IMR-90 (cell line): ENCODE data around the gene MAP2K2. TPM values are rescaled to one million over a fixed set of nuclear protein-coding genes. Genes with fewer than 3 reads are reported as not detected.

Experiments used
- ATAC-seq: fragments of 200-7000 bp; cut with Tn5 transposase; 2 replicates; pipeline ENCODE4 v1.9.1; 2020; ENCODE audit warnings: low read depth, mild to moderate bottlenecking, moderate library complexity
- BruUV-seq: library from RNA; stranded (reverse); fragments of 400-500 nt; replicated peaks from 2 replicates; lab custom pipeline; 2021; lab: Mats Ljungman, UMichigan
- CTCF ChIA-PET: fragments of 300-600 bp; formaldehyde crosslinking; extraction: SDS; loops from one replicate; lab custom pipeline; 2021; ENCODE audit warnings: antibody characterized with exemption; lab: Yijun Ruan, JAX
- POLR2A ChIA-PET: fragments of 300-600 bp; sonication (Branson Sonifier 250); formaldehyde crosslinking; loops from one replicate; lab custom pipeline; 2022; ENCODE audit warnings: antibody characterized with exemption; ENCODE audit not compliant: unreplicated experiment; lab: Charles Lee
- DNase-seq: peaks from one replicate; pipeline ENCODE4 v3.0.0; 2013
- H2AFZ ChIP-seq: replicated peaks from 2 replicates; pipeline ENCODE3; 2013; ENCODE audit warnings: low read length, mild to moderate bottlenecking; ENCODE audit not compliant: poor library complexity
- H2AK5ac ChIP-seq: 2 replicates; pipeline ENCODE4 v1.6.1; 2013; ENCODE audit warnings: low read depth, low read length, inconsistent platforms
- H2AK9ac ChIP-seq: replicated peaks from 2 replicates; pipeline ENCODE3; 2013; ENCODE audit warnings: mild to moderate bottlenecking, low read depth, low read length, moderate library complexity; ENCODE audit not compliant: poor library complexity
- H2BK120ac ChIP-seq: 2 replicates; pipeline ENCODE4 v1.6.1; 2013; ENCODE audit warnings: low read depth, low read length, inconsistent platforms
- H2BK15ac ChIP-seq: 3 replicates; pipeline ENCODE4 v1.6.1; 2013; ENCODE audit warnings: low read depth, low read length, inconsistent platforms
- H2BK20ac ChIP-seq: 2 replicates; pipeline ENCODE4 v1.6.1; 2013; ENCODE audit warnings: low read depth, mild to moderate bottlenecking, inconsistent platforms, low read length, moderate library complexity
- H2BK5ac ChIP-seq: 2 replicates; pipeline ENCODE4 v1.6.1; 2013; ENCODE audit warnings: mild to moderate bottlenecking, low read depth, low read length, inconsistent platforms; ENCODE audit not compliant: poor library complexity, severe bottlenecking
- H3K14ac ChIP-seq: replicated peaks from 2 replicates; pipeline ENCODE4 v1.6.1; 2013; ENCODE audit warnings: low read depth, low read length, inconsistent platforms
- H3K18ac ChIP-seq: 2 replicates; pipeline ENCODE4 v1.6.1; 2013; ENCODE audit warnings: low read depth, low read length, control low read depth
- H3K23ac ChIP-seq: 2 replicates; pipeline ENCODE4 v1.6.1; 2013; ENCODE audit warnings: low read depth, low read length, inconsistent platforms
- H3K27ac ChIP-seq: 2 replicates; pipeline ENCODE4 v1.5.1; 2013; ENCODE audit warnings: mild to moderate bottlenecking, control low read depth, low read length; ENCODE audit not compliant: insufficient read depth
- H3K27me3 ChIP-seq: 2 replicates; pipeline ENCODE4 v1.6.1; 2013; ENCODE audit warnings: low read length; ENCODE audit not compliant: control insufficient read depth, insufficient read depth
- H3K36me3 ChIP-seq: 2 replicates; pipeline ENCODE4 v1.6.1; 2013; ENCODE audit warnings: low read length, mixed read lengths; ENCODE audit not compliant: control insufficient read depth, insufficient read depth
- H3K4ac ChIP-seq: 2 replicates; pipeline ENCODE4 v1.6.1; 2013; ENCODE audit warnings: low read depth, low read length, inconsistent platforms
- H3K4me1 ChIP-seq: 2 replicates; pipeline ENCODE4 v1.6.1; 2013; ENCODE audit warnings: low read length, mixed read lengths; ENCODE audit not compliant: control insufficient read depth, insufficient read depth
- H3K4me2 ChIP-seq: 2 replicates; pipeline ENCODE4 v1.6.1; 2013; ENCODE audit warnings: low read depth, mild to moderate bottlenecking, control low read depth, low read length, moderate library complexity
- H3K4me3 ChIP-seq: 2 replicates; pipeline ENCODE4 v1.5.1; 2013; ENCODE audit warnings: low read depth, mild to moderate bottlenecking, control low read depth, low read length, moderate library complexity; ENCODE audit not compliant: insufficient read depth
- H3K56ac ChIP-seq: 2 replicates; pipeline ENCODE4 v1.6.1; 2013; ENCODE audit warnings: low read length, inconsistent platforms; ENCODE audit not compliant: insufficient read depth; ENCODE audit errors: extremely low read depth
- H3K79me1 ChIP-seq, 2 experiments: 2 replicates each; pipeline ENCODE4 v1.6.1; 2013; ENCODE audit warnings: low read length in 2 of 2, inconsistent platforms in 1 of 2, low read depth in 1 of 2
- H3K9ac ChIP-seq: 2 replicates; pipeline ENCODE4 v1.6.1; 2013; ENCODE audit warnings: low read depth, low read length, control low read depth
- H3K9me1 ChIP-seq: 2 replicates; pipeline ENCODE4 v1.6.1; 2013; ENCODE audit warnings: low read length, inconsistent platforms; ENCODE audit not compliant: insufficient read depth
- H3K9me3 ChIP-seq: 2 replicates; pipeline ENCODE4 v1.6.1; 2013; ENCODE audit warnings: low read length; ENCODE audit not compliant: control insufficient read depth, insufficient read depth
- H4K20me1 ChIP-seq: 2 replicates; pipeline ENCODE4 v1.6.1; 2013; ENCODE audit warnings: low read length, inconsistent platforms; ENCODE audit not compliant: insufficient read depth
- H4K5ac ChIP-seq: 2 replicates; pipeline ENCODE4 v1.6.1; 2013; ENCODE audit warnings: mild to moderate bottlenecking, low read depth, low read length, control low read depth
- H4K8ac ChIP-seq, 2 experiments: 2 replicates each; pipeline ENCODE4 v1.6.1; 2013; ENCODE audit warnings: low read depth in 2 of 2, low read length in 2 of 2, control low read depth in 1 of 2, inconsistent platforms in 1 of 2
- H4K91ac ChIP-seq: 2 replicates; pipeline ENCODE4 v1.6.1; 2013; ENCODE audit warnings: low read depth, low read length, inconsistent platforms; ENCODE audit not compliant: insufficient read depth
- ELK1 ChIP-seq: fragments of 150-350 bp; IDR thresholded peaks from 2 replicates; pipeline ENCODE4 v1.6.1; 2016; ENCODE audit warnings: low read depth, mild to moderate bottlenecking, low read length, moderate library complexity, borderline replicate concordance
- RAD21 ChIP-seq: IDR thresholded peaks from 2 replicates; pipeline ENCODE4 v1.6.1; 2012; ENCODE audit warnings: low read length, improper control_type of control experiment
- RCOR1 ChIP-seq: IDR thresholded peaks from 2 replicates; pipeline ENCODE4 v1.6.1; 2012; ENCODE audit warnings: mild to moderate bottlenecking, low read length, improper control_type of control experiment; ENCODE audit not compliant: insufficient replicate concordance
- WGBS, 2 experiments: methylation state at CpG; one replicate each; pipeline versions ENCODE4 v1.1.5 to v1.1.7; 2013; ENCODE audit warnings: missing lambda C conversion rate in 2 of 2; ENCODE audit not compliant: insufficient read length in 1 of 2; ENCODE audit errors: extremely low coverage in 2 of 2; 5-methylcytosine and 5-hydroxymethylcytosine counted together
- dilution Hi-C: fragments of 300-500 bp; cut with HindIII; formaldehyde crosslinking; loops from one replicate; pipeline ENCODE4 v1.14.3; 2018; ENCODE audit warnings: low sequenced_read_pairs; ENCODE audit not compliant: unreplicated experiment
- in situ Hi-C: fragments of 300-500 bp; cut with MboI; formaldehyde crosslinking; loops from 3 replicates; pipeline ENCODE4 v1.14.3; 2019; ENCODE audit warnings: low sequenced_read_pairs, inconsistent platforms, mixed read lengths
- intact Hi-C: fragments of 100-400 bp; cut with micrococcal nuclease; formaldehyde crosslinking; loops from 2 replicates; pipeline ENCODE4 v1.10.0; 2022
- polyA plus RNA-seq, 3 experiments: library from polyadenylated mRNA; depleted of rRNA; stranded (reverse); fragments of >200 nt; gene quantifications; 2 replicates each; pipeline ENCODE4 v1.2.3, GENCODE V29; 2012; ENCODE audit warnings: low replicate concordance in 1 of 3
- total RNA-seq: library from RNA; depleted of rRNA; stranded (reverse); fragments of >200 nt; gene quantifications from 2 replicates; pipeline ENCODE4 v1.2.3, GENCODE V29; 2012

MAP2K2 gene
- total and polyA plus RNA-seq, 2 of the 4 experiments (the other 2 are of a cell fraction) = 115 to 151 TPM

- Histone ChIP-seq H3K14ac (no peak overlapping the region), H2AK9ac (no peak overlapping the region), H2BK15ac (no peak overlapping the region), H2AK5ac (no peak overlapping the region), H3K56ac (no peak overlapping the region), H3K23ac (no peak overlapping the region), H3K9me3 (no peaks in the 10 kb centered on the region), H3K27ac (no peak overlapping the region), H3K9ac (no peak overlapping the region), H3K4ac (no peak overlapping the region), H3K79me1 (peaks cover 3% of the 10 kb centered on the region in 2 experiments; a peak in 1 of 4 replicates), H4K20me1 (peaks cover 5% of the 10 kb centered on the region), H4K8ac (no peak overlapping the region), H2BK5ac (no peak overlapping the region), H3K18ac (no peak overlapping the region), H4K5ac (no peak overlapping the region), H3K4me3 (no peak overlapping the region), H2AFZ (no peak overlapping the region), H3K36me3 (no peaks in the 10 kb centered on the region), H3K4me1 (no peaks in the 10 kb centered on the region; the same call in 1 of the 2 replicates), H2BK120ac (no peak overlapping the region), H3K4me2 (no peak overlapping the region), H3K27me3 (no peaks in the 10 kb centered on the region), H2BK20ac (no peak overlapping the region), H3K9me1 (peaks cover 3% of the 10 kb centered on the region), H4K91ac (no peak overlapping the region)
- POLR2A ChIA-PET = interaction anchor here (0.7 kb wide), 1 partner anchor 11 kb away, joined by 5 read pairs; no protein-coding TSS in a partner anchor
- dilution Hi-C loops = no loop called here
- ATAC-seq = no peak
- WGBS, 2 experiments = 63% methylated on average over 4 of the region's 12 CpGs; no CpG with 5 or more reads in 1 of the 2 experiments
- DNase-seq = no peak
- in situ Hi-C loops = no loop called here
- TF ChIP-seq ELK1 (no peak), RAD21 (no peak), RCOR1 (no peak)
- no TSS peak for BruUV-seq
- intact Hi-C loops = loop anchor here (5.0 kb wide), 1 partner anchor 118 kb away; no protein-coding TSS in a partner anchor
- CTCF ChIA-PET = no interaction called here
Measured at GRCh38 chr19:4069331-4069959, 54.5 kb downstream of the MAP2K2 start.
